SU-DHL-6 (cell line): Measurements from ENCODE around the gene KLRC4.
"Not testable (repeated sequence)": the region's sequence is repeated elsewhere in the genome, so short reads cannot be mapped to it uniquely, and the experiment has no call there.

Experiments
- H2AFZ ChIP-seq: fragments of 200-600 bp; sonication (generic); 2 replicates; pipeline ENCODE4 v1.6.1; 2014; ENCODE audit warnings: low read depth, mild to moderate bottlenecking, moderate library complexity, mixed read lengths, antibody characterized with exemption, low read length; ENCODE audit not compliant: severe bottlenecking
- H3F3A ChIP-seq: fragments of 200-600 bp; shearing (Covaris generic); 2 replicates; pipeline ENCODE4 v1.6.0; 2016; ENCODE audit warnings: antibody characterized with exemption, mild to moderate bottlenecking; ENCODE audit not compliant: insufficient read depth
- H3K27ac ChIP-seq: fragments of 200-600 bp; sonication (generic); 2 replicates; pipeline ENCODE4 v1.5.1; 2016; ENCODE audit warnings: low read depth, mild to moderate bottlenecking, low read length, moderate library complexity, mixed read lengths
- H3K27me3 ChIP-seq: fragments of 200-600 bp; sonication (generic), shearing (Covaris generic); 2 replicates; pipeline ENCODE4 v1.6.0; 2014; ENCODE audit warnings: mild to moderate bottlenecking, low read length
- H3K36me3 ChIP-seq: fragments of 200-600 bp; sonication (generic); 2 replicates; pipeline ENCODE4 v1.6.1; 2014; ENCODE audit warnings: mild to moderate bottlenecking, low read length, mixed read lengths
- H3K4me2 ChIP-seq: fragments of 300-600, 200-600 bp; shearing (Covaris generic), sonication (generic); 2 replicates; pipeline ENCODE4 v1.6.0; 2014; ENCODE audit warnings: low read length, low read depth, mild to moderate bottlenecking; ENCODE audit not compliant: poor library complexity, severe bottlenecking
- H3K4me3 ChIP-seq: fragments of 200-600 bp; sonication (generic); 2 replicates; pipeline ENCODE4 v1.5.1; 2014; ENCODE audit warnings: antibody characterized with exemption, low read length, mild to moderate bottlenecking, mixed read lengths; ENCODE audit not compliant: insufficient read depth, poor library complexity, severe bottlenecking
- H3K79me2 ChIP-seq: fragments of 200-600 bp; sonication (generic); 2 replicates; pipeline ENCODE4 v1.6.1; 2014; ENCODE audit warnings: mild to moderate bottlenecking, low read length, moderate library complexity; ENCODE audit not compliant: insufficient read depth
- H3K9ac ChIP-seq: fragments of 200-600 bp; sonication (generic); 2 replicates; pipeline ENCODE4 v1.7.0; 2014; ENCODE audit warnings: mild to moderate bottlenecking, low read length
- H3K9me2 ChIP-seq: fragments of 200-600 bp; sonication (generic); replicated peaks from 2 replicates; pipeline ENCODE4 v1.6.1; 2014; ENCODE audit warnings: low read length; ENCODE audit not compliant: insufficient read depth
- H3K9me3 ChIP-seq: fragments of 200-600 bp; sonication (generic); 2 replicates; pipeline ENCODE4 v1.6.1; 2014; ENCODE audit warnings: low read length, mixed read lengths; ENCODE audit not compliant: insufficient read depth
- H4K20me1 ChIP-seq: fragments of 200-600 bp; sonication (generic); 2 replicates; pipeline ENCODE4 v1.6.1; 2014; ENCODE audit warnings: low read depth, mild to moderate bottlenecking, antibody characterized with exemption, low read length, moderate library complexity, mixed read lengths
- EZH2phosphoT487 ChIP-seq: fragments of 200-600 bp; sonication (generic), shearing (Covaris generic); conservative IDR thresholded peaks from 2 replicates; pipeline ENCODE4 v1.6.1; 2018; ENCODE audit warnings: mild to moderate bottlenecking, antibody characterized with exemption, low read length, moderate library complexity, mixed read lengths
- TF ChIP-seq, protein P1 (sequence below): fragments of 200-600 bp; sonication (generic); IDR thresholded peaks from one replicate; pipeline ENCODE4 v1.5.1; 2017; ENCODE audit warnings: antibody characterized with exemption, mild to moderate bottlenecking, low read length, moderate library complexity; ENCODE audit not compliant: insufficient read depth, poor library complexity, severe bottlenecking

KLRC4 gene

GRCh38 chr12:10368206-10369171 is 41.1 kb downstream of the KLRC4 start:
- Histone ChIP-seq H3K9me3 (no peaks in the 10 kb centered on the region), H3K27ac (no peak overlapping the region), H3K9me2 (no peaks in the 10 kb centered on the region), H3K4me2 (no peak overlapping the region), H3K36me3 (no peaks in the 10 kb centered on the region), H3K4me3 (no peak overlapping the region), H2AFZ (no peak overlapping the region), H3K79me2 (no peaks in the 10 kb centered on the region), H3F3A (no peaks in the 10 kb centered on the region), H3K27me3 (no peaks in the 10 kb centered on the region), H4K20me1 (no peaks in the 10 kb centered on the region), H3K9ac (no peak overlapping the region)
- no peak for TF ChIP-seq EZH2phosphoT487
- TF ChIP-seq, protein P1, sequence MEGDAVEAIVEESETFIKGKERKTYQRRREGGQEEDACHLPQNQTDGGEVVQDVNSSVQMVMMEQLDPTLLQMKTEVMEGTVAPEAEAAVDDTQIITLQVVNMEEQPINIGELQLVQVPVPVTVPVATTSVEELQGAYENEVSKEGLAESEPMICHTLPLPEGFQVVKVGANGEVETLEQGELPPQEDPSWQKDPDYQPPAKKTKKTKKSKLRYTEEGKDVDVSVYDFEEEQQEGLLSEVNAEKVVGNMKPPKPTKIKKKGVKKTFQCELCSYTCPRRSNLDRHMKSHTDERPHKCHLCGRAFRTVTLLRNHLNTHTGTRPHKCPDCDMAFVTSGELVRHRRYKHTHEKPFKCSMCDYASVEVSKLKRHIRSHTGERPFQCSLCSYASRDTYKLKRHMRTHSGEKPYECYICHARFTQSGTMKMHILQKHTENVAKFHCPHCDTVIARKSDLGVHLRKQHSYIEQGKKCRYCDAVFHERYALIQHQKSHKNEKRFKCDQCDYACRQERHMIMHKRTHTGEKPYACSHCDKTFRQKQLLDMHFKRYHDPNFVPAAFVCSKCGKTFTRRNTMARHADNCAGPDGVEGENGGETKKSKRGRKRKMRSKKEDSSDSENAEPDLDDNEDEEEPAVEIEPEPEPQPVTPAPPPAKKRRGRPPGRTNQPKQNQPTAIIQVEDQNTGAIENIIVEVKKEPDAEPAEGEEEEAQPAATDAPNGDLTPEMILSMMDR = no peak

- H3K27me3 ChIP-seq, H2AFZ ChIP-seq, H3F3A ChIP-seq, H3K4me3 ChIP-seq, H3K9me3 ChIP-seq, H4K20me1 ChIP-seq, H3K9me2 ChIP-seq, H3K36me3 ChIP-seq, H3K27ac ChIP-seq, H3K4me2 ChIP-seq, H3K79me2 ChIP-seq, H3K9ac ChIP-seq: not testable (repeated sequence)
Observed at GRCh38 chr12:10367714-10368113, 41.8 kb downstream of the KLRC4 start.

GRCh38 chr12:10366875-10367274 is 42.7 kb downstream of the KLRC4 start:
- TF ChIP-seq, protein P1 = no peak
- no peak for TF ChIP-seq EZH2phosphoT487

More at GRCh38 chr12:10366875-10367274, 42.7 kb downstream of the KLRC4 start:
- Histone ChIP-seq H3K27me3 (no peaks in the 10 kb centered on the region), H2AFZ (no peak overlapping the region), H3K36me3 (no peaks in the 10 kb centered on the region), H3K27ac (no peak overlapping the region), H3K4me2 (no peak overlapping the region), H3K4me3 (no peak overlapping the region), H3K79me2 (no peaks in the 10 kb centered on the region), H3F3A (no peaks in the 10 kb centered on the region), H3K9me3 (no peaks in the 10 kb centered on the region), H4K20me1 (no peaks in the 10 kb centered on the region), H3K9ac (no peak overlapping the region), H3K9me2 (no peaks in the 10 kb centered on the region)
